HG03108 (cell line): ENCODE results near the gene NHS.
"Not testable (repeated sequence)": the region's sequence is repeated elsewhere in the genome, so short reads cannot be mapped to it uniquely, and the experiment has no call there.

Experiments
- ATAC-seq: cut with Tn5 transposase; IDR thresholded peaks from one replicate; pipeline ENCODE4 v1.9.1; 2021; ENCODE audit warnings: moderate library complexity; ENCODE audit not compliant: unreplicated experiment

The NHS gene

GRCh38 chrX:17494216-17494615 is 119.2 kb downstream of the NHS start:
- ATAC-seq, result no peak

DNA sequence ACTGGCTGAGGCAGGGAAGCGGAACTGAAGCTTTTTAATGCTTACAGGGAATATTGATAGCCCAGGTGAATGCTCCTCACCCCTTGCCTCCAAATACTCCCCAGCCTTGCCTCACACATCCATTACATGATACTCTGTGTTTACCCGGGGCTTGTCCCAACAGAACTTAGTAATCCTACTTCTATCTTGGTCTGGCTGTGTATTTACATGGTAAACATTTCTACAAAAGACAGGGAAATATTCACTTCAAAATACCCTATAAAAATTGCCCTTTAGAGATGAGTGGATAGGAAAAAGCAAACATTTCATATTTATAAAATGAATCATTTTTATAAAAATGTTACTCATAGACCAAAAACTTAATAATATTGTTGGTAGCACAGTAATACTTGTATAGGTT is 120.1 kb downstream of the NHS start:
- no peak for ATAC-seq

DNA sequence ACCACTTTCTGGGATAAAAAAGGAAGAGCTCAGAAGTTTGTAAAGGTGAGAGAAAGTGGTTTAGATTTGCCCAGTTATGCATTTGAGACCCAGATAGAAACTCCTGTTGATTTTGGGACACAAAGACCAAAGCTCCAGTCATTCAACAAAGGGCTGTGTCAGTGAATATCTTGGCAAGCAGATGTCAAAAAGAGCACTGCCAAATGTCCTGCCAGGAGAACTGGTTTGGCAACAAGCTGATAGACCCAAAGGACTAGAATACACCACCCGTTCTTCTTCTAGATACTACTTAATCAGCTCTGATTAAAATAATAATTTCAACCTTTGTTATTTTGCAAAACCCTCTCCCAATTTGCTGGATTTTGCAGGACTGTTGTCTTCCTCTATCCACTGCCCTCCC is 121.4 kb downstream of the NHS start:
- no peak for ATAC-seq

DNA sequence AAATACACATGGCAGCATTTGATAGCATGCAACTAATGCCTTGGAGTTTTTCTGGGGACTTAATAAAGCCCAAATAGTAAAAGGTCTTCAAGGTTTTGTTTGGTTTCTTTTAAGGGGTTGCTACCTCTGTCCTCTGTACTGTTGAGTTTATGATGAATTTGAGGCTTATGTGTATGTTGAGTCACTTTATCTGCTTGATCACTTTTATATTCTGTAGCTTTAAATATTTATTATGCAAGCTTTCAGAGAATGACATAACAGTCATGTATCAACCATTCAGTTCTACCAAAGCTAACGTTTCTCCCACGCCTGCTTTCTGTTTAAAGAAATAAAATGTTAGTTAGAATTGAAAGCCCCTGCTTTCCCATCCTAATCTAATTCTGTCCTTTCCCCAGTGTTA is 122.2 kb downstream of the NHS start:
- no peak for ATAC-seq

DNA sequence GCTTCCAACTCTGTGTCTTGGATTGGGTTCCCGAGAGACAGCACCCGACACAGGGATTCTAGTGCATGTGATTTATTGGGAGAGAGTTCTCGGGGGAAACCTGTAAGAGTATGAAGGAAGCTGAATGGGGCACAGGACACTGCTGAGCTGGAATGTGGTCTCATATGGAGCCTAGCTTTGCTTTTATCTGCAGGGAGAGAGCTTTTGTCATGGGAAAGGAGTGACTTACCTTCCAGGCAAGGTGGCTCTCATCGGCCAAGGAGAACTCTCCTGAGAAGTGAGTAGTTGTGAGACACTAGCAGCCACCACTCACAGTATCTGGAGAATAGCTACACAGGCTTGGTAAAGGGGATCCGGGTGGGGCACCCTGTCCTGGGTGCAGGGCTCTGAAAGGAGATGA is 124.5 kb downstream of the NHS start:
- ATAC-seq, result no peak

DNA sequence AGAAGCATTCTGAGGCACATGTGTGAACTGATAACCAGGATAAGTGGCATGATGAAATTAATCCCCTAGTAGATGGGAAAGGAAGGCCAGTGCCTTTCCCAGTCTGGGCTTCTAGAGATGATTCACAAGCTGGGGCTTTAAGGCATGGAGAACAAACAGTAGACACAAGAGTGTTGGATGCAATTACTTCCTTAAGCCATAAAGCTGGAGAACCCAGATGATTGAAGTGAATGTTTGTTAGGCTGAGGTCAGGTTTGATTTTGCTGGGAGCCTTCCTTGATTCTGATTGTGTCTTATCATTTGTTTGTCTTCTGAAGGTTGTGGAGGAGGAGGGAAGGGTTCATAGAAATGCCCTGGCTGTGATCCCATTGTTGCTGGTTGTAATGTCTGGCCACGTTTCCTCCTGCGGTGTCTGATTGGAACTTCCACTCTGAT is 125.2 kb downstream of the NHS start:
- no peak for ATAC-seq

DNA sequence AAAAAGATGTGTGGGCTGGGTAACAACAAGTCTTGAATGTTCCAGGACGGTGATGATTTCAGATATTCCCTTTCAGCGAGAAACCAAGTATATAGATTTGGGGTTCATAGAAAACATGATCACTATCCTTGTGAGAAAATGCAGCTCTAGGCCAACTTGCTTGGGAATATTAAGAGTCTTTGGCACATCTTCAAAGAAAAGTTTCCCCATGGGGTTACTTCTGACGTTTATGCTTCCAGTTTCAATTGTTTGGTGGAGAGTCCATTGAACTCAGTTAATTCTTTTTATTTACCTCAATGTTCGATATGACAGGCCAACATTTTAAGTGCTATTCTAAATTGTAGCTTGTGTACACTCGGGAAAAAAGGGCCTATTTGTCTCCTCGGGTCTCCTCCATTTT is 126.7 kb downstream of the NHS start:
- no peak for ATAC-seq

GRCh38 chrX:17506352-17506751 is 131.4 kb downstream of the NHS start:
- not testable (repeated sequence) for ATAC-seq

DNA sequence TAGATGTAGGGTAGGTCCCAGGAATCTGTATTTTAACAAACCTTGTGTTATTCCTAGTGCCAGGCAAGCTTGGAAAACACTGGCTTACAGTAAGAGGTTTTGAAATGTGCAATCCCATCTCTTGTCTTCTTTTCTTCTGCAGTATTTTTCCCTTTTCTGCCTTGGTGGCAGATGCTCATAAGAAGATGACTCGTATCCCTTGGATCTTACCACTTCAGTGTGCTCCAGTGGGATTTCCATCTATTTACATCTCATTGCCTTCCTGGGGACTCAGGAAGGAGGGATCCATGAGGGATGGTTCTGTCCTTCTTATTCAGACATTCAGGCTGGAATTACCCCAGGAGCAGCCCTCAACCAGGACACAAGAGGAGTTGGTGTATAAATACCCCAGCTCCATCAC is 136.6 kb downstream of the NHS start:
- ATAC-seq, result no peak

DNA sequence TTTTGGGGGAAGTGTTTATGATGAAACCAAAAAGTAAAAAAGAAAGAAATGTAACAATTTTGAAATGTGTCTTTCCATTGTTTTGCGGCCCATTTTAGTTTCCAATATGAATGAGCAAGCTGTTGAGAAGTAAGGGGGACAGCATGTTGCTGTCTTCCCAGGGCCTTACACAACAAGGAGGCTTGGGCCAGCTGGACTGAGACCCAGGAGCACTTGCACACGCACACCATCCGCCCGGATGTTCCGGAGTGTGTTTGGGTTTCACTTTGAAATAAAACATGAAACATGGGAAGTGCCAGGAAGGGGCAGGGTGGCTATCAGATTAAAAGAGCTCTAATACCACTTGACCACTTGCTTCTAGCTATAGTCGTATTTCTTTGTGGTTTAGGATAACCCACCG is 144.4 kb downstream of the NHS start:
- ATAC-seq, result no peak

GRCh38 chrX:17520016-17520615 is 145.1 kb downstream of the NHS start:
- no peak for ATAC-seq

GRCh38 chrX:17521871-17522693 is 147.1 kb downstream of the NHS start:
- ATAC-seq, result no peak

DNA sequence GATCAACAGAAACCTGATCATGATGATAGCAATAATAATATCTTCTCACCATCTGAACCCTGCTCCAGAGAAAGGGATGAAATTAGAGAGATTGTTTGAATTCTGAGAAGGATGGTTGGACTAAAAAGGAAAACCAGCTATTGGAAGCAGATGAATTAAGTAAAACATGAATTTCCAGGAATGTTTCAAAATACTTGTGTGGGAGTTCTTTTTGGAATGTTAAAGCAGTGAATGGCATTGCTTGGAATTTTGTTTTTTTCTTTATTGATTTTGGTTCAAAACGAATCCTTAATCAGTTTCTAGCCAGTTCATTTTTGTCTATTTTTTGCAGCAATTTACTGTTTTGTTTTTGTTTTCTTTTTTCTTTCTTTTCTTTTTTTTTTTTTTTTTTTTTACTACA is 150.3 kb downstream of the NHS start:
- no peak for ATAC-seq

DNA sequence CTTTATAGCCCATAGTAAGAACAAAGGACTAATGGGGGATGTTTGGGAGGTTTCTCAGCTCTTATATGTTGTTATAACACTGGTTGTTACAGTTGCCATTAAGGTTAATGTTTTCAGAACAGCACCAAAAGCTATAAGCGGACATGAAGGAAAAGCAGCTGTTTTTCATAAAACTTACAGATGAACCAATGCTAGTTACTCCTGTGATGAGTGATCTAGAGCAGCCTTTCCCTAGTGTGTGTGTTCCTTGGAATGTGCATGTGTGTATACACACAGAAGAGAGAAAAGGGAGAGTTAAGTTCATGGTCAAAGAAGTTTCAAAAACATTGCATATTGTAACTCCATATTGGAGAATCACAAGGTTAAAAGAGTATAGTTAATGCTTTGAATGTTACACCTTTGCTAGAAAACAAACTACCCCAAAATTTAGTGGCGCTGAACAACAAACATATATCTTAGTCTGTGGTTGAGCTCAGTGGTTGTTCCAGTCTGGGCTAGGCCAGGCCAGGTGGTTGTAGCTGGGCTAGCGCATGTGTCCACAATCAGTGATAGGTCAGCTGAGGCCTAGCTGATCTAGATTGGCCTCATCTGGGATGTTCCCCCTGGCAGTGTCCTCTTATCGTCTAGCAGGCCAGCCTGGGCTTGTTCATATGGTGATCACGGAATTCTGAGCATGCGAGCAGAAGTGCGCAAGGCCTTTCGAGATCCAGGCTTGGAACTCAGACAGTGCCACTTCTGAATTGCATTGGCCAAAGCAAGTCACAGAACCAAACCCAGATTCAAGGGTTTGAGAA is 151.0 kb downstream of the NHS start:
- ATAC-seq, result no peak

DNA sequence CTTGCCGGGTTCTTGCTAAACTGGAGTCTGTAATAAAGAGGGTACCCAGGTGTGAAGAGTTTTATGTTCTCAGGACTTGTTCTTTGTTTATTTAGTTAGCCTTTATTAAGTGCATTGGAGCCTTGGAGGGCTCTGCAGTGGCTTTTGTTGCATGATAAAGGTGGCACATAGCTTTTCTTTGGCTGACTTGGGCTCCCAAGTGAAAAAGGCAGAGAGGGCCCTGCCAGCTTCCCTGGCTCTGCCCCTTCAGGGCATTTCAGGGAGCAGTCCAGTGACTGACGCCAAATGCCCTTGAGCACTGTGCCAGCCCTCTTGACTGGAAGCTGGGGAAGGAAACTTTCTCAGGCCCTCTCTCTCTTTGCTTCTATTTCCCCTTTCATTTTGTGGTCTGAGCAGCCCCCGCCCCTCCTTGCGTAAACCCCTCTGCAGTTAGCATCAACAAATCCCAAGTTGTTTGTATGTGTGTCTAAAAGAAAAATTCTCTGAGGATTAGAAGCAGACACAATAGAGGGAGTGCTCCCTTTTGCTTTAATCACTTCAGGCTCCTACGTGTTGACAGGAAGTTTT is 152.2 kb downstream of the NHS start:
- ATAC-seq, result no peak

DNA sequence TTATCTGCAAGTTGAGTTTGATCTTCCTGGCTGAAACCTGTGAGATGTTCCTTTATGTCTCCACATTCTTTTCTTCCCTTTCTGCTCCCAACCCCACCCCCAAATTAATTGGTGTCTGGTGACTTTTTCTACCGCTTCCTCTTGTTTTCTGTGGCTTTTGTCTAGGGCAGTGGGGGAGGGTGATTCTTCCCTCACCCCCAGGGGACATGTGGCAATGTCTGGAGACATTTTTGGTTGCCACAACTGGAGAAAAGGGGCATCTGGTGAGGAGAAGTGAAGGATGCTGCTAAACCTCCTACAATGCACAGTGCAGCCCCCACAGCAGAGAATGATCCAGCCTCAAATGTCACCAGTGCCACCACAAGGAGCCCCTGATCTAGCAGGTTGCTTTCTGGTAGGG is 152.9 kb downstream of the NHS start:
- no peak for ATAC-seq

GRCh38 chrX:17529151-17529745 is 154.2 kb downstream of the NHS start:
- no peak for ATAC-seq

- ATAC-seq, result no peak
Measured at GRCh38 chrX:17531500-17531899, 156.5 kb downstream of the NHS start.

DNA sequence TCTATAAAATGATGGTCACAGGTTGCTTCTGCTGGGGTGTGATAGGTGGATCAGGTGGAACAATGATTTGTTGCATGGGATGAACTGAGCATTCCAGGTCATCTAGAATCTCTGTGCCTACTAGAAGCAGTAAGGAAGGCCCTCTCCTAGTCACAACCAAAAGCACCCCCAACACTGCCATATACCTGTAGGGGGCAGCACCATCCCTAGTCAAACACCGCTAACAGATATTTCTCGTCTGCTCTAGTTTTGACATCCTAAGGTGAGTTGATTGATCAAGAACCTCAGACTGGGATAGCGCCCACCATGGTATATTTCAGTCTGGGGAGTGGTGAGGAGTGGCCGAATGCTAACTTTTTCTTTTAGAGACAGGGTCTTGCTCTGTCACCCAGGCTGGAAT is 160.2 kb downstream of the NHS start:
- ATAC-seq, result no peak

DNA sequence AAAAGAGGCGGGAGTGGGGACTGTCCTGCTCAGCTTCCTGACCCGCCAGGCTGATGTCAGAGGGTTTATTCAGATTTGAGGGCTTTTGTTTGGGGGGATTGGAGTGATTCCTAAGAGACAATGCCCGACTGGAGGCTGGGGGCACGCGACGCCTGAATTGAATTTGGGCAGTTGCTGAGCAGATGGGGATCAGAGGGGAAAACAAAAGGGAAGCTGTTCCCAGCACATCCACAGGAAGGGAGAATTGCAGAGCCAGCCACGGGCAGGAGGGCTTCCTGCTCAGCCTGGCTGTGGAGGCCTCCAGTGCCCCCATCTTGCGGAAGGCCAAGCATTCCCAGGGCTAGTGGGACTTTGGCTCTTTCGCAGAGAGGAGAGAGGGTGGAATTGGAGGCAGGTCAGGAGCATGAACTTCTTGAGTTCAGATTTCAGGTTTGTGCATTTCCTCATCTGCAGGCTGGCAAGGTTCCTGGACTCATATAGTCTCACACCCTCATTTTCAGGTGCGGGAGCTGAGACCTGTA is 162.8 kb downstream of the NHS start:
- no peak for ATAC-seq

GRCh38 chrX:17542123-17542522 is 167.1 kb downstream of the NHS start:
- no peak for ATAC-seq
